HepG2 (cell line): ENCODE results near the gene S100P. TPM values are rescaled to one million over a fixed set of nuclear protein-coding genes. Genes with fewer than 3 reads are reported as not detected.

Experiments
- ARNT ChIP-seq: fragments of 450-650 bp; IDR thresholded peaks from 2 replicates; pipeline ENCODE4 v1.6.1; 2017
- CBFB ChIP-seq: sonication (generic); formaldehyde crosslinking; IDR thresholded peaks from 2 replicates; pipeline ENCODE4 v1.4.0; 2020; ENCODE audit warnings: missing genetic modification reagents
- CREM ChIP-seq, 2 experiments: sonication (generic) in 1 of 2; formaldehyde crosslinking in 1 of 2; IDR thresholded peaks; 2 replicates each; pipeline versions ENCODE4 v1.4.0 to v1.6.1; 2016 to 2020; ENCODE audit warnings: antibody characterized with exemption in 1 of 2, mild to moderate bottlenecking in 1 of 2, missing genetic modification reagents in 1 of 2
- DMAP1 ChIP-seq: IDR thresholded peaks from 2 replicates; pipeline ENCODE4 v1.6.1; 2016
- DR1 ChIP-seq: sonication (generic); formaldehyde crosslinking; IDR thresholded peaks from 2 replicates; pipeline ENCODE4 v1.8.0; 2021; ENCODE audit warnings: mild to moderate bottlenecking, missing genetic modification reagents, inconsistent platforms
- ELF1 ChIP-seq: sonication (generic); formaldehyde crosslinking; IDR thresholded peaks from 2 replicates; pipeline ENCODE4 v1.4.0; 2020; ENCODE audit warnings: missing genetic modification reagents
- GABPB1 ChIP-seq: IDR thresholded peaks from 2 replicates; pipeline ENCODE4 v1.6.1; 2016; ENCODE audit warnings: mild to moderate bottlenecking, missing genetic modification reagents, moderate library complexity, missing compliant biosample characterization
- HMG20B ChIP-seq: conservative IDR thresholded peaks from 2 replicates; pipeline ENCODE4 v1.6.1; 2016; ENCODE audit warnings: missing genetic modification reagents, missing compliant biosample characterization
- IKZF4 ChIP-seq: sonication (generic); formaldehyde crosslinking; IDR thresholded peaks from 2 replicates; pipeline ENCODE4 v1.5.1; 2020; ENCODE audit warnings: borderline replicate concordance, mild to moderate bottlenecking, low read depth, missing genetic modification reagents; ENCODE audit errors: not compliant biosample characterization
- KAT8 ChIP-seq: IDR thresholded peaks from 2 replicates; pipeline ENCODE4 v1.6.1; 2016; ENCODE audit warnings: missing genetic modification reagents, missing compliant biosample characterization
- KDM2A ChIP-seq: sonication (generic); formaldehyde crosslinking; IDR thresholded peaks from 2 replicates; pipeline ENCODE4 v1.4.0; 2020; ENCODE audit warnings: low read depth, missing genetic modification reagents, borderline replicate concordance
- KDM3A ChIP-seq: IDR thresholded peaks from 2 replicates; pipeline ENCODE4 v1.6.1; 2018; ENCODE audit warnings: low read depth, missing compliant biosample characterization
- MAZ ChIP-seq, 2 experiments: sonication (generic) in 1 of 2; formaldehyde crosslinking in 1 of 2; IDR thresholded peaks; 2 replicates each; pipeline versions ENCODE4 v1.5.0 to v1.6.1; 2012 to 2020; ENCODE audit warnings: low read depth in 2 of 2, mild to moderate bottlenecking in 2 of 2, borderline replicate concordance in 1 of 2, improper control_type of control experiment in 1 of 2, low read length in 1 of 2, missing genetic modification reagents in 1 of 2, moderate library complexity in 1 of 2
- MZF1 ChIP-seq: sonication (generic); formaldehyde crosslinking; IDR thresholded peaks from 2 replicates; pipeline ENCODE4 v1.8.1; 2023; ENCODE audit warnings: mild to moderate bottlenecking, missing genetic modification reagents, borderline replicate concordance
- PRMT3 ChIP-seq: sonication (generic); formaldehyde crosslinking; IDR thresholded peaks from 2 replicates; pipeline ENCODE4 v1.8.1; 2022; ENCODE audit warnings: low read depth, mild to moderate bottlenecking, moderate library complexity, missing genetic modification reagents, borderline replicate concordance
- STAT5B ChIP-seq: sonication (generic); formaldehyde crosslinking; IDR thresholded peaks from 2 replicates; pipeline ENCODE4 v1.4.0; 2020; ENCODE audit warnings: missing genetic modification reagents
- ZFP82 ChIP-seq: sonication (generic); formaldehyde crosslinking; IDR thresholded peaks from 2 replicates; pipeline ENCODE4 v1.5.1; 2020; ENCODE audit warnings: mild to moderate bottlenecking, missing genetic modification reagents, borderline replicate concordance
- ZNF501 ChIP-seq: sonication (generic); formaldehyde crosslinking; IDR thresholded peaks from 2 replicates; pipeline ENCODE4 v1.5.1; 2020; ENCODE audit warnings: mild to moderate bottlenecking, moderate library complexity, missing genetic modification reagents
- ZNF543 ChIP-seq: sonication (generic); formaldehyde crosslinking; IDR thresholded peaks from 2 replicates; pipeline ENCODE4 v1.4.0; 2020; ENCODE audit warnings: mild to moderate bottlenecking, missing genetic modification reagents
- ZNF546 ChIP-seq: sonication (generic); formaldehyde crosslinking; conservative IDR thresholded peaks from 2 replicates; pipeline ENCODE4 v1.8.1; 2023; ENCODE audit warnings: mild to moderate bottlenecking, missing genetic modification reagents
- ZNF652 ChIP-seq: IDR thresholded peaks from 2 replicates; pipeline ENCODE4 v1.6.1; 2016; ENCODE audit warnings: low read depth, borderline replicate concordance
- ZNF678 ChIP-seq: sonication (generic); formaldehyde crosslinking; IDR thresholded peaks from 2 replicates; pipeline ENCODE4 v1.4.0; 2020; ENCODE audit warnings: mild to moderate bottlenecking, missing genetic modification reagents
- ZNF772 ChIP-seq: sonication (generic); formaldehyde crosslinking; IDR thresholded peaks from 2 replicates; pipeline ENCODE4 v1.5.0; 2020; ENCODE audit warnings: mild to moderate bottlenecking, missing genetic modification reagents
- polyA plus RNA-seq, 8 experiments: library from polyadenylated mRNA; depleted of rRNA in 3 of 8; stranded (reverse) in 7 of 8; unstranded in 1 of 8; fragments of >200 nt; fragmentation: Illumina TruSeq in 4 of 8; extraction: Trizol in 4 of 8; gene quantifications; 2 replicates each; pipeline versions ENCODE4 v1.2.1 to v1.2.3, GENCODE V29; 2011 to 2016; ENCODE audit warnings: low read depth in 4 of 8, missing spikeins in 1 of 8, mixed read lengths in 1 of 8; ENCODE audit not compliant: insufficient read depth in 1 of 8
- total RNA-seq, 5 experiments: library from RNA; depleted of rRNA; stranded (reverse); fragments of >200 nt; fragmentation: Illumina TruSeq; extraction: Trizol; gene quantifications; 2 replicates each; pipeline ENCODE4 v1.2.3, GENCODE V29; 2016; ENCODE audit warnings: low read depth in 1 of 5
- TF ChIP-seq, protein P1 (sequence below): sonication (generic); formaldehyde crosslinking; IDR thresholded peaks from 2 replicates; pipeline ENCODE4 v1.8.1; 2023; ENCODE audit warnings: mild to moderate bottlenecking, missing genetic modification reagents
- TF ChIP-seq, protein P2 (sequence below), 2 experiments: fragments of 450-650 bp in 1 of 2; sonication (generic) in 1 of 2; formaldehyde crosslinking; IDR thresholded peaks; 2 replicates each; pipeline versions ENCODE4 v1.5.0 to v1.8.0; 2020 to 2022; ENCODE audit warnings: mild to moderate bottlenecking in 1 of 2, missing genetic modification reagents in 1 of 2
- TF ChIP-seq, protein P3 (sequence below), 2 experiments: sonication (generic) in 1 of 2; formaldehyde crosslinking in 1 of 2; IDR thresholded peaks; 2 replicates each; pipeline versions ENCODE4 v1.4.0 to v1.6.1; 2018 to 2020; ENCODE audit warnings: missing genetic modification reagents in 2 of 2, borderline replicate concordance in 1 of 2, low read depth in 1 of 2, mild to moderate bottlenecking in 1 of 2, missing biosample characterization in 1 of 2
- TF ChIP-seq, protein P4 (sequence below): sonication (generic); formaldehyde crosslinking; IDR thresholded peaks from 2 replicates; pipeline ENCODE4 v1.4.0; 2020; ENCODE audit warnings: missing genetic modification reagents

The S100P gene
- total and polyA plus RNA-seq, 2 of the 13 experiments (the other 11 are each of a cell fraction or from before 2014, with no cell fraction given) = 278 to 1,649 TPM

DNA sequence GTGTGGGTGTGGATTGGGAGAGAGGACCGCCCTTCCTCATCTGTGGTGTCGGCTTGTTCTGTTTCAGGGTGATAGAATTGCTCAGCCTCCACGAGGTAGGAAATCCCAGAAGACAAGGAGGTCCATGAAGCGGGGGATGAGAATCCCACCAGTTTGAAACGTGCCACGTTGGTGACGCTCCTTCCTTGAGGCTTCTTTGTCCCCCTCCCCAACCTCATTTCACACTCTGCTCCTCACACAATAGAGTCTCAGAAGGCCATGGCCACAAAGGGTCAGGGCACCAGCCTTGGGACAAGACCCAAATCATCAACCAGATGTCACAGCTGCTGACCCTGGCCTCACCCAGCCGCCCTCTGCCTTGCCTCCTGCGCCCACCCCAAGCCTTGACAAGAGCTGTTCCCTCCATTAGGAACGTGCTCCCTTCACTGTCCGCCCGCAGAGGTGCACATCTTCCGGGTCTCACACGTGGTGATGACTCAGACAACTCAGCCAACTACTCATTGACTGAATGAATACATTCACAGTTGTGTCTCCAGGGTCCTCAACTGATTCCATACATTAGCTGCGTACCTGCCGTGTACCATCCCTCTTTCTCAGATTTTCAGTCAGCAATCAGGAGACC is 40.6 kb downstream of the S100P start (continued):
- no peak for TF ChIP-seq CREM (IDR thresholded peaks at IDR 0.05)
- no peak for TF ChIP-seq CREM (CRISPR knock-in tag; IDR thresholded peaks at IDR 0.05)
- no peak for TF ChIP-seq HMG20B (CRISPR knock-in tag)
- 0 out of 2 replicates have a peak, but pooled peaks have one; percentile 30 for TF ChIP-seq ELF1 (CRISPR knock-in tag)
- TF ChIP-seq, protein P1, sequence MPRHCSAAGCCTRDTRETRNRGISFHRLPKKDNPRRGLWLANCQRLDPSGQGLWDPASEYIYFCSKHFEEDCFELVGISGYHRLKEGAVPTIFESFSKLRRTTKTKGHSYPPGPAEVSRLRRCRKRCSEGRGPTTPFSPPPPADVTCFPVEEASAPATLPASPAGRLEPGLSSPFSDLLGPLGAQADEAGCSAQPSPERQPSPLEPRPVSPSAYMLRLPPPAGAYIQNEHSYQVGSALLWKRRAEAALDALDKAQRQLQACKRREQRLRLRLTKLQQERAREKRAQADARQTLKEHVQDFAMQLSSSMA = no peak
- TF ChIP-seq MAZ (IDR thresholded peaks at IDR 0.05; ENCODE audit: borderline replicate concordance, low read depth, low read length) = no peak
- TF ChIP-seq MAZ (CRISPR knock-in tag; IDR thresholded peaks at IDR 0.05; ENCODE audit: low read depth) = no peak
- no peak for TF ChIP-seq ZFP82
- no peak for TF ChIP-seq ZNF652
- TF ChIP-seq, protein P2, sequence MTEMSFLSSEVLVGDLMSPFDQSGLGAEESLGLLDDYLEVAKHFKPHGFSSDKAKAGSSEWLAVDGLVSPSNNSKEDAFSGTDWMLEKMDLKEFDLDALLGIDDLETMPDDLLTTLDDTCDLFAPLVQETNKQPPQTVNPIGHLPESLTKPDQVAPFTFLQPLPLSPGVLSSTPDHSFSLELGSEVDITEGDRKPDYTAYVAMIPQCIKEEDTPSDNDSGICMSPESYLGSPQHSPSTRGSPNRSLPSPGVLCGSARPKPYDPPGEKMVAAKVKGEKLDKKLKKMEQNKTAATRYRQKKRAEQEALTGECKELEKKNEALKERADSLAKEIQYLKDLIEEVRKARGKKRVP (CRISPR knock-in tag; IDR thresholded peaks at IDR 0.05) = no peak
- TF ChIP-seq ARNT = no peak
- no peak for TF ChIP-seq IKZF4 (CRISPR knock-in tag)
- no peak for TF ChIP-seq ZNF678 (CRISPR knock-in tag)
- TF ChIP-seq ZNF772 = 0 out of 2 replicates have a peak, but pooled peaks have one; percentile 6
- no peak for TF ChIP-seq CBFB (CRISPR knock-in tag)
- no peak for TF ChIP-seq STAT5B
- TF ChIP-seq DMAP1 (CRISPR knock-in tag) = no peak
- no peak for TF ChIP-seq PRMT3 (CRISPR knock-in tag)
- no peak for TF ChIP-seq DR1 (CRISPR knock-in tag)
- peak; percentile 20; the same call in 1 of the 2 replicates for TF ChIP-seq GABPB1
- TF ChIP-seq MZF1 (CRISPR knock-in tag) = no peak
- TF ChIP-seq ZNF543 (CRISPR knock-in tag) = no peak
- TF ChIP-seq KDM2A (CRISPR knock-in tag) = no peak
- TF ChIP-seq KAT8 (CRISPR knock-in tag) = no peak
- no peak for TF ChIP-seq KDM3A (CRISPR knock-in tag)
- TF ChIP-seq, protein P3, sequence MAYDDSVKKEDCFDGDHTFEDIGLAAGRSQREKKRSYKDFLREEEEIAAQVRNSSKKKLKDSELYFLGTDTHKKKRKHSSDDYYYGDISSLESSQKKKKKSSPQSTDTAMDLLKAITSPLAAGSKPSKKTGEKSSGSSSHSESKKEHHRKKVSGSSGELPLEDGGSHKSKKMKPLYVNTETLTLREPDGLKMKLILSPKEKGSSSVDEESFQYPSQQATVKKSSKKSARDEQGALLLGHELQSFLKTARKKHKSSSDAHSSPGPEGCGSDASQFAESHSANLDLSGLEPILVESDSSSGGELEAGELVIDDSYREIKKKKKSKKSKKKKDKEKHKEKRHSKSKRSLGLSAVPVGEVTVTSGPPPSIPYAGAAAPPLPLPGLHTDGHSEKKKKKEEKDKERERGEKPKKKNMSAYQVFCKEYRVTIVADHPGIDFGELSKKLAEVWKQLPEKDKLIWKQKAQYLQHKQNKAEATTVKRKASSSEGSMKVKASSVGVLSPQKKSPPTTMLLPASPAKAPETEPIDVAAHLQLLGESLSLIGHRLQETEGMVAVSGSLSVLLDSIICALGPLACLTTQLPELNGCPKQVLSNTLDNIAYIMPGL (CRISPR knock-in tag; IDR thresholded peaks at IDR 0.05; ENCODE audit: borderline replicate concordance in 1 of 2, low read depth in 1 of 2) = no peak
- no peak for TF ChIP-seq ZNF501
- TF ChIP-seq, protein P4, sequence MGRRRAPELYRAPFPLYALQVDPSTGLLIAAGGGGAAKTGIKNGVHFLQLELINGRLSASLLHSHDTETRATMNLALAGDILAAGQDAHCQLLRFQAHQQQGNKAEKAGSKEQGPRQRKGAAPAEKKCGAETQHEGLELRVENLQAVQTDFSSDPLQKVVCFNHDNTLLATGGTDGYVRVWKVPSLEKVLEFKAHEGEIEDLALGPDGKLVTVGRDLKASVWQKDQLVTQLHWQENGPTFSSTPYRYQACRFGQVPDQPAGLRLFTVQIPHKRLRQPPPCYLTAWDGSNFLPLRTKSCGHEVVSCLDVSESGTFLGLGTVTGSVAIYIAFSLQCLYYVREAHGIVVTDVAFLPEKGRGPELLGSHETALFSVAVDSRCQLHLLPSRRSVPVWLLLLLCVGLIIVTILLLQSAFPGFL (CRISPR knock-in tag) = no peak
- TF ChIP-seq ZNF546 (CRISPR knock-in tag) = no peak
